HG03342 (cell line): Measurements from ENCODE around the gene MED13L.

Experiments
- ATAC-seq: cut with Tn5 transposase; IDR thresholded peaks from one replicate; pipeline ENCODE4 v1.9.1; 2021; ENCODE audit warnings: mild to moderate bottlenecking, moderate library complexity; ENCODE audit not compliant: unreplicated experiment

The MED13L gene

GRCh38 chr12:115956236-115956635, 321.3 kb downstream of the MED13L start:
- no peak for ATAC-seq

- ATAC-seq: no peak
Measured at GRCh38 chr12:115953450-115953849, 324.0 kb downstream of the MED13L start.

GRCh38 chr12:115953031-115953430, 324.5 kb downstream of the MED13L start:
- no peak for ATAC-seq

GRCh38 chr12:115950959-115951358, 326.5 kb downstream of the MED13L start:
- no peak for ATAC-seq

GRCh38 chr12:115949675-115950074, 327.8 kb downstream of the MED13L start:
- no peak for ATAC-seq

GRCh38 chr12:115947696-115948062, 329.8 kb downstream of the MED13L start:
- ATAC-seq: no peak

GRCh38 chr12:115946867-115947695, 330.4 kb downstream of the MED13L start:
- ATAC-seq: no peak

- no peak for ATAC-seq
Measured at GRCh38 chr12:115946092-115946491, 331.4 kb downstream of the MED13L start.

- ATAC-seq: no peak
Measured at GRCh38 chr12:115945491-115945885, 332.0 kb downstream of the MED13L start.

GRCh38 chr12:115944837-115945490, 332.5 kb downstream of the MED13L start:
- ATAC-seq: no peak

GRCh38 chr12:115944392-115944742, 333.1 kb downstream of the MED13L start:
- no peak for ATAC-seq

- no peak for ATAC-seq
Measured at GRCh38 chr12:115943630-115944391, 333.7 kb downstream of the MED13L start.

- ATAC-seq: no peak
Measured at GRCh38 chr12:115943310-115943629, 334.2 kb downstream of the MED13L start.

- ATAC-seq: no peak
Measured at GRCh38 chr12:115942346-115942745, 335.1 kb downstream of the MED13L start.

- ATAC-seq: no peak
Measured at GRCh38 chr12:115941362-115941761, 336.1 kb downstream of the MED13L start.

- no peak for ATAC-seq
Measured at GRCh38 chr12:115938794-115939377, 338.6 kb downstream of the MED13L start.

GRCh38 chr12:115936997-115937916, 340.2 kb downstream of the MED13L start:
- ATAC-seq: no peak

- ATAC-seq: no peak
Measured at GRCh38 chr12:115934877-115935276, 342.6 kb downstream of the MED13L start.

GRCh38 chr12:115934046-115934445, 343.4 kb downstream of the MED13L start:
- no peak for ATAC-seq

GRCh38 chr12:115932066-115932465, 345.4 kb downstream of the MED13L start:
- no peak for ATAC-seq
